NCI-H1417 treated with DMSO at 0.1 percent for 48 hours (cell line): Measurements from ENCODE around the gene CD248.
A peak's percentile ranks its signal among the peaks of the same experiment; 100 is the strongest.
"Not testable (repeated sequence)": the region's sequence is repeated elsewhere in the genome, so short reads cannot be mapped to it uniquely, and the experiment has no call there.

ENCODE experiments used
- DNase-seq: peaks from one replicate; lab custom pipeline; 2025; lab: John Stamatoyannopoulos, UW

CD248 gene

DNA sequence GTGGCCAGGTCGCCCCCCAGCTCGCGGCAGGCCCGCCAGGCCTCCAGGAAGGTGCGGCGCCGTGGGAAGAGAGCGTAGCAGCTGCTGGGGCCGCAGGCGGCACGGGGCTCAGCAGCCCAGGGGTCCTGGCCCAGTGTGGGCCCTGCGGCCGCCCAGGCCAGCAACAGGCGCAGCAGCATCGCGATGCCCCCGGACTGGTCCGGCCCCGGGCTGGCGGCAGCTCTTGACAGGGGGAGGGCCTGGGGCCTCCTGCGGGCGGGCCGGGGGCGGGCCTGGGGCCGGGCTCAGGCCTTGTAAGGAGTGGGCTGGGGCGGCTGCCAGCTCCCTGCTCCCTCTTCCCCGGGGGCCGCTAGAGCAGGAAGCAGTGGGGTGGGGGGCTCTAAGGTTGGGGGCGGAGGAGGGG lies at the start of gene CD248:
TSS of gene CD248 (minus strand) at position 196 of the 403 bp plus-strand sequence. CDS start at position 179, 17 bp downstream.
- no peak for DNase-seq

- DNase-seq = no peak
These were observed 49.1 kb upstream of the CD248 start for GRCh38 chr11:66365711-66366619.

DNA sequence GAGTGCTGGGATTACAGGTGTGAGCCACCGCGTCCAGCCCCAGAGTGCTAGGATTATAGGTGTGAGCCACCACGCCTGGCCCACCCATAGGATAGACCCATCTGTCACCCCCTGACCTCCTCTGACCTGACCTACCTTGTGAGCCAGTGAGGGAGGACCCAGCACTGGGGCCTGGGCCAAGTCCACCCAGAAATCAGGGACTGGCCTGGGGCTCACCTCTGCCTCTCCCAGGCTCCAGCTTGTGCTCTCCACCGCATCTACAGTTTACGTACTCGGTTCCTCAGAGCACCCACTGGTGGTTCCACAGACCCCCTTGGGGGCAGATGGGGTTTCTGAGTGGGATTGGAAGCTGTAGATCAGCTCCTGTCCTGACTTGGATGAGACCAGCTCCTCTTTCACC lies 48.3 kb upstream of the CD248 start:
- no peak for DNase-seq

DNA sequence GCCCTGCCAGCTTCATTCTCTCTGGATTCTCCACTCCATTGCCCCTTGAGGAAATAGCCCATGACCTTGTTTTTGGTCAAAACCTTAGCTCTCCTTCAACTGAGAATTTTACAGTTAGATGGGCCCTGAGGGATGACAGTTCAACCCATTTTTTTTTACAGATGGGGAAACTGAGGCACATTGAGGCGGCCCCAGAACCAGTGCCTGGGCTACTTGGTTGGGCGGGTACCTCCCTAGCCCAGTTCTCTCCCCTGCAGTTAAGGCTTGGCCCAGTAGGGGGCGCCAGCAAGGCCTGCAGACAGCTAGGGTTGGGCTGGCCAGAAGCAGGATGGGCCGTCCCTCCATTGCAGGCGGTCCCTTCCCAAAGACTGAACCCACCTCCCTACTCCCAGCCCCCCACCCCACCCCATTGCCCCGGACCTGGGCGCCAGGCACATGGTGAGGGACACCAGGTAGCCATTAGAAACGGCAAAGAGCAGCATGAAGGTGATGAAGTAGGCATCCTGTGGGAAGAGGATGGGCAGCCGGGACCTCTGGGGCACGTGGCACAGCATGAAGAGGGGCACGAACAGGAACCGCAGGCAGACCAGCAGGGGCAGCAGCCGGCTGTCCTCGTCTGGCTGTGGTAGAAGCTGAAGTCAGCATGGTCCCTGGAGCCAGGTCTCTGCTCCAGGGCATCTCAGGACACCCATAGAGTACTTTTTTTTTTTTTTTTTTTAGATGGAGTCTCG lies 47.1 kb upstream of the CD248 start:
- no peak for DNase-seq

GRCh38 chr11:66363187-66363601 lies 46.4 kb upstream of the CD248 start:
- no peak for DNase-seq

- no peak for DNase-seq
These were observed 45.8 kb upstream of the CD248 start for GRCh38 chr11:66362481-66363147.

- DNase-seq = no peak
These were observed 44.7 kb upstream of the CD248 start for GRCh38 chr11:66361502-66361941.

DNA sequence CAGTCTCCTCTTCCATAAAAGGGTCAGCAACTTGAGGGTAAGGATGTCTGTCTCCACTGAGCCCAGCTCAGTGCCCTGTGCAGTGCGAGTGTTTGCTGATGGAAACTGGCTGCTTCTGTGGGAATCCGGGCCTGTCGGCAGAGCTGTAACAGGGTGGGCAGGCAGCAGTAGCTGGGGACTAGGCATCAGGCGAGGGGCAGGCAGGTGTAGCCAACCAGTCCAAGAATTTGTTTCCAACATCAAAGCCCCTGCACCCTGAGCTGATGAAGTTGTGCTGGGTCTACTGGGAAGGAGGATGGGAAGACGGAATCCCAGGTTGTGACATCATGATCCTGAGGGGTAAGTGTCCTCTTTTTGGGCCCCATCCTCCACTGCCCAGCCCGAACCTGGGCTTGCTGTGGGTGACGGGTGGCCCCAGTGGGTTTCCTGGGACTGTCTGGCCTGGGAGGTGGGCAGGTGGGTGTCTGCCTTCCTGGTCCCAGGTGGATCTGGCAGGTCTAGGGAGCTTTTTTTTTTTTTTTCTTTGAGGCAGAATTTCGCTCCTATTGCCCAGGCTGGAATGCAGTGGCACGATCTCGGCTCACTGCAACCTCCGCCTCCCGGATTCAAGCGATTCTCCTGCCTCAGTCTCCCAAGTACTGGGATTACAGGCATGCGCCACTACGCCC lies 43.7 kb upstream of the CD248 start:
- DNase-seq = no peak

- DNase-seq = no peak
These were observed 42.8 kb upstream of the CD248 start for GRCh38 chr11:66359662-66360087.

DNA sequence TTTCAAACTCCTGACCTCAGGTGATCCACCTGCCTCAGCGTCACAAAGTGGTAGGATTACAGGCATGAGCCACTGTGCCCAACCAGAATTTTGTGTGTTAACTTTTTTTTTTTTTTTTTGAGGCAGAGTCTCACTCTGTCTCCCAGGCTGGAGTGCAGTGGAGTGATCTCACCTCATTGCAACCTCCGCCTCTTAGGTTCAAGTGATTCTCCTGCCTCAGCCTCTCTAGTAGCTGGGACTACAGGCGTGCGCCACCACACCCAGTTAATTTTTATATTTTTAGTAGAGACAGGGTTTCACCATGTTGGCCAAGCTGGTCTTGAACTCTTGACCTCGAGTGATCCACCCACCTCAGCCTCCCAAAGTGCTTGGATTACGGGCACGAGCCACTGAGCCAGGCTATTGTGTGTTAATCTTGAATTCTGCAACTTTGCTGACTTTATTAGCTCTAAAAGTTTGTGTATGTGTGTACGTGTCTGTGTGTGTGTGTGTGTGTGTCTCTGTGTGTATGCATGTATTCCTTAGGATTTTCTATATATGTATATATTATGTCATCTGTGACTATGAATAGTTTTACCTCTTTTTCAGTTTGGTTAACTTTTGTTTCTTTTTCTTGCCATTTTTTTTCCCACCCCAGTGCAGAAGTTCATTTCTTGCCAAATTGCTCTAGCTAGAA lies 33.9 kb upstream of the CD248 start:
- not testable (repeated sequence) for DNase-seq

DNA sequence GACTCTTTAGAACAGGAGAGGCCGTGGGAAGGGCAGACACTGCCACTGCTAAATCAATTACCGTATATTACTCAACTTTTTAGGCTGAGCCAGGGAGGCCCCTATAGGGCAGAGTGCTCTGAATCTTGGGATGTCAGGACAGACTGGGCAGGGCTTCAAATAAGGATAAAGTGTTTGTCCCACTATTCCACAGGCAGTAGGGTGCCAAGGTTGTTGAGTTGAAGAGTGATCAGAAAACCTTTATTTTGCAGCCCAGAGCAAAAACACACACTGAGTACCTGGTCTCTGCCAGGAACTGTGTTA lies 32.2 kb upstream of the CD248 start:
- DNase-seq = no peak

- DNase-seq = peak; percentile 75
These were observed 30.8 kb upstream of the CD248 start, which contains the start of gene B4GAT1 for GRCh38 chr11:66347425-66348276. B4GAT1 (minus strand) TSS chr11:66347629; CDS start chr11:66347545, 84 bp downstream.

DNA sequence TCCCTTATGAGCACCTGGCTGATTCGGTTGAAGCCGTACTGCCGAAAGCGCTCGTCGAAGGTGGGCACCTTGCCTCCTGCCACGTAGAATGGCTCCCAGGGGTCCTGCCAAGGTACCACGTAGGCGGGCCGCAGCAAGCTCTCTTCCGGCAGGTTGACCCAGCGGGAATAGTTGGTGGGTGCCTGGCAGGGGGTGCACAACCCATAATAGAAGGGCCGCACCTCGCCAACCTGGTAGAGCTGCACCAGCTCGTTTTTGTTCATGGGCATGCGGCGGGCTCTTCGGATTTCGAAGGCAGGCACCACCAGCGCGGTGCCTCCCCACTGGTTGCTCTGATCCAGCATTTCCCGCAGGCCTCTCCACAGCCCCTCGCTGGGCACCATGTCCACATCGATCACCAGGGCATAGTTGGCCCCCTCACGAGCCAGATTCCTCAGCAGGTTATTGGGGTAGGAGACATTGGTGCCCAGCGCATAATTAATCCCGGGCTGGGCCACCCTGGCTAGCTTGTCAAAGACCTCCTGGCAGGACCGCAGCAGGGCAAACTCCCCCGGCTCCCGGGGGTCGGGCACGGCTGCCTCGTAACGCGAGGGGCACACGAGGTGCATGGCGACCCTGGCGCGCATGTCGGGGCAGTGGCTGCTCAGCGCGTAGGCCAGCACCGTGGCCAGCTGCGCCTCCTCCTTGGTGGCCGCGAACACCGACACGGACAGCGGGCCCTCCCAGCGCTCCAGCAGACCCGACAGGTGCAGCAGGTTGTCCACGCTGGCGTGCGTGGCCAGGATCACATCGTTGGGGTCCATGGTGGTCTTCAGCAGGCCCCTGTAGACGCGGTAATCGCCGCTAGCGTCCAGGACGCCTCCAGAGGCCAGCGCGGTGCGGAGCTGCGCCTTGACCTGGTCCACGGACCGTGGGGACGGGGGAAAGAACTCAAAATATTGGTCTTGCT lies 29.9 kb upstream of the CD248 start:
- no peak for DNase-seq

DNA sequence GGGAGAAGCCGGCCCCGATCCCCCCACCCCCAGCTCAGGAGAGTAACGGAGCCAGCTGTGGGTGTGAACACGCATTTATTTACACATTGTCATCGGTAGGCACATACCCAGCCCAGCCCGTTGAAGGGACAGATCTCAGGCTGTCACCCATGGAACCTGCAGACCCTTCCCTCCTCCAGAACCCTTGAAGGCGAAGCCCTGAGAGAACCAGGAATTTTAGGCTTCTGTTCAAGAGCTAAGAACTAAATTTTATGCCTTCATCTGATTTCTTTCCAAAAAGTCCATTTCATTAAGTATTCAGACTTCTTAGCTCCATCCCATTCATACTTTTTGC lies 28.4 kb upstream of the CD248 start:
- DNase-seq = no peak

DNA sequence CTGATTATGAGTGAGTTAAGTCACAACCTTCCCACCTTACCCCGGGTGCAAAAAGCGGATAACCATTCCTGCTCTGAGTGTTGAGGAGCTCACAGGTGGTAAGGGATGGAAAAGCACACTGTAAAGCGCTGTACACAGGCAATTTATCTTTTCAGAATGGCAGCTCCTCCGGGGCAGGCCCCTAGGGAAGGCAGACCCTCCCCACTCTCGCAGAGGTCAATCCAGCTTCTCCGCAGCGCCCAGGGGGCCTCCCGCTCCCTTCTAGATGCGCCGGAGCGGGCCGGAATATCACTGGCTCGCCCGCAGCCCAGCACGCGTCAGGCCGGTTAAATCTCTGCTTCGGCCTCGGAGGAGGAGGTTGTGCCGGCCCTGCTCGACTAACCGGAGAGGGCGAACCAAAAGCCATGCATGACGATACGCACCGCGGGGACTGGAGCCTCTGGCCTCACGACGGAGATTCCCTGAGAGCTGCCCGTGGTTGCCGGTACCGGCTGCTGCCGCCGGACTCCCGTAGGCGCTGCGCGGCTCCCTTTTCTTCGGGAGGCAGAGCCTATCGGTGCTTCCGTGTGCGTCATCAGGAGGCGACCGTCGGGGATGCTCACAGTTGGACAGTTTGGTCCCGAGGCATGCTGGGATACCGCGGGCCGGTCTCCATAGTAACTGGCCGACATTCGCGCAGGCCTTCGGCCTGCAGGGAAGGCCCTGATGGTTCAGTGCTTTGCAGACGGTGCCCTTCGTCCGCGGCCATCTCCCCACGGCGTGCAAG lies 27.9 kb upstream of the CD248 start, which contains the start of gene BRMS1:
TSS of gene BRMS1 (minus strand) at position 555 of the 766 bp plus-strand sequence. CDS start 2,870 bp downstream, outside the sequence.
- peak; percentile 82 for DNase-seq

DNA sequence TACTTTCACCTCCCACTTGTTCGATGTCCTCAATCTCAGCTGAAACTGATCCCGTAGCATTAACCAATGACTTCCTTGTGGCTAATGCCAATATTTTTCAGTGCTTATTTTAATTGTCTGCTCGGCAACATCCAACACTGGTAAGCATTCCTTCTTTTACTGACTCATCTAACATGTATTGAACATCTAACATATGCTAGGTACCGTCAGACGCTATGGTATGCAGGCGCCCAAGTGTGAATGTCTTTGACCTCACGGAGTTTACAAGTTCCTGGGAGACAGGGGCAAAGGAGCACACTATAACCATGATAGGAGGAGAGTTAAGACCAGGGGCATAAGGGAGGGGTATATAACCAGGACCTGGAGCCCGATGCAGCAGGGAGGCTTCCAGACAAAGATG lies 26.3 kb upstream of the CD248 start:
- DNase-seq = no peak

DNA sequence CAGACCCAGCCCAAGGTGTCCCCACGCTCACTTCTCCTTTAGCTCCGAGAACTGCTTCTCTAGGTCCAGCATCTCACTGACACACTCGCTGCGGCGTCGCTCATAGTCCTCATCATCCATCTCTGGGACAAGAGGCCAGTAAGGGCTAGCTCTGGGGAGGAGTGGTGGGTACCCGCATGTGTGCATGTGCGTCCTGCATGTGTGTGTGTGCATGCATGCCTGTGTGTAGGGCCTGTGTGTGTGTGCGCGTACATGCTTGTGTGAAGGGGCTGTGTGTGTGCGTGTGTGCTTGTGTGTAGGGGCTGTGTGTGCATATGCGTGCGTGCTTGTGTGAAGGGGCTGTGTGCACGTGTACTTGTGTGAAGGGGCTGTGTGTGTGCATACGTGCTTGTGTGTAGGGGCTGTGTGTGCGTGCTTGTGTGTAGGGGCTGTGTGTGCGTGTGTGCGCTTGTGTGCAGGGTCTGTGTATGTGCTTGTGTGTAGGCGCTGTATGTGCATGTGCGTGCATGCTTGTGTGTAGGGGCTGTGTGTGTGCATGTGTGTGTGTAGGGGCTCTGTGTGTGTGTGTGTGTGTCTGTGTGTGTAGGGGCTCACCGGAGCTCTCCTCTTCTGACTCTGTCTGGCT lies 24.8 kb upstream of the CD248 start:
- DNase-seq = no peak
